GM19438 (cell line): Measurements from ENCODE around the gene VHLL.
"Not testable (repeated sequence)": the region's sequence is repeated elsewhere in the genome, so short reads cannot be mapped to it uniquely, and the experiment has no call there.

Experiments
- ATAC-seq: cut with Tn5 transposase; IDR thresholded peaks from one replicate; pipeline ENCODE4 v1.9.1; 2021; ENCODE audit warnings: low read depth; ENCODE audit not compliant: unreplicated experiment

VHLL gene

GRCh38 chr1:156298852-156299357, at the start of gene VHLL:
Gene VHLL (minus strand): TSS chr1:156299307. CDS start chr1:156299189, 118 bp downstream.
- ATAC-seq: no peak

- no peak for ATAC-seq
These were observed 48.2 kb upstream of the VHLL start for GRCh38 chr1:156347331-156347730.

GRCh38 chr1:156346636-156347035, 47.5 kb upstream of the VHLL start:
- ATAC-seq: no peak

- not testable (repeated sequence) for ATAC-seq
These were observed 46.9 kb upstream of the VHLL start for GRCh38 chr1:156346035-156346434.

- ATAC-seq: no peak
These were observed 45.3 kb upstream of the VHLL start for GRCh38 chr1:156344409-156344808.

GRCh38 chr1:156342166-156342955, 43.3 kb upstream of the VHLL start:
- no peak for ATAC-seq

GRCh38 chr1:156338180-156338976, 39.3 kb upstream of the VHLL start, which contains the start of the genes CCT3 and TSACC:
Gene CCT3 (minus strand): TSS chr1:156338292. CDS start chr1:156338184, 108 bp downstream.
Gene TSACC (plus strand): TSS chr1:156338526. CDS start chr1:156339758, 1,232 bp downstream.
- peak; percentile 88 for ATAC-seq

- no peak for ATAC-seq
These were observed 38.7 kb upstream of the VHLL start for GRCh38 chr1:156337888-156338179.

GRCh38 chr1:156337052-156337887, 38.2 kb upstream of the VHLL start:
- ATAC-seq: no peak

GRCh38 chr1:156336242-156336641, 37.1 kb upstream of the VHLL start:
- ATAC-seq: no peak

GRCh38 chr1:156323179-156323578, 24.1 kb upstream of the VHLL start:
- ATAC-seq: not testable (repeated sequence)

- ATAC-seq: no peak
These were observed 21.5 kb upstream of the VHLL start for GRCh38 chr1:156320560-156320959.

- no peak for ATAC-seq
These were observed 20.6 kb upstream of the VHLL start for GRCh38 chr1:156319664-156320063.

GRCh38 chr1:156316909-156317308, 17.8 kb upstream of the VHLL start:
- no peak for ATAC-seq

- no peak for ATAC-seq
These were observed 11.9 kb upstream of the VHLL start for GRCh38 chr1:156310962-156311361.

- ATAC-seq: no peak
These were observed 9.0 kb upstream of the VHLL start for GRCh38 chr1:156308078-156308477.

GRCh38 chr1:156305215-156305614, 6.1 kb upstream of the VHLL start:
- ATAC-seq: no peak

- ATAC-seq: no peak
These were observed 4.1 kb upstream of the VHLL start for GRCh38 chr1:156303241-156303640.

- ATAC-seq: no peak
These were observed 3.6 kb downstream of the VHLL start, which contains the start of gene GLMP for GRCh38 chr1:156295391-156295947. Gene GLMP (minus strand): TSS chr1:156295679. CDS start chr1:156295645, 34 bp downstream.

GRCh38 chr1:156293895-156294294, 5.2 kb downstream of the VHLL start:
- ATAC-seq: no peak
